HEK293T (cell line): Measurements from ENCODE around the gene HSPA1A.

Source experiments
- CTCF ChIA-PET: fragments of 350-600 bp; formaldehyde crosslinking; extraction: SDS; loops from one replicate; lab custom pipeline; 2021; ENCODE audit warnings: antibody characterized with exemption, inconsistent platforms; lab: Yijun Ruan, JAX
- POLR2A ChIA-PET: fragments of 350-600 bp; formaldehyde crosslinking; extraction: SDS; loops from one replicate; lab custom pipeline; 2020; ENCODE audit warnings: antibody characterized with exemption, inconsistent platforms; lab: Yijun Ruan, JAX
- DNase-seq: peaks from one replicate; pipeline ENCODE4 v3.0.0; 2012; ENCODE audit warnings: mixed read lengths; ENCODE audit errors: extremely low spot score
- ARNT ChIP-seq: fragments of 450-650 bp; IDR thresholded peaks from 2 replicates; pipeline ENCODE4 v1.6.1; 2017; ENCODE audit warnings: mild to moderate bottlenecking
- BHLHE40 ChIP-seq: fragments of 450-650 bp; IDR thresholded peaks from 2 replicates; pipeline ENCODE4 v1.6.1; 2016; ENCODE audit warnings: mild to moderate bottlenecking, moderate library complexity, borderline replicate concordance
- CTBP1 ChIP-seq: fragments of 450-650 bp; IDR thresholded peaks from 2 replicates; pipeline ENCODE4 v1.6.1; 2016; ENCODE audit warnings: borderline replicate concordance
- ELF4 ChIP-seq: fragments of 450-650 bp; IDR thresholded peaks from 2 replicates; pipeline ENCODE4 v1.6.1; 2017; ENCODE audit warnings: antibody characterized with exemption
- FOXA1 ChIP-seq: fragments of 450-650 bp; IDR thresholded peaks from 2 replicates; pipeline ENCODE4 v1.6.1; 2016; ENCODE audit warnings: mild to moderate bottlenecking
- FOXK2 ChIP-seq: fragments of 450-650 bp; IDR thresholded peaks from 2 replicates; pipeline ENCODE4 v1.6.1; 2016; ENCODE audit warnings: mild to moderate bottlenecking
- FOXM1 ChIP-seq: fragments of 450-650 bp; IDR thresholded peaks from 2 replicates; pipeline ENCODE4 v1.6.1; 2017; ENCODE audit warnings: mild to moderate bottlenecking, borderline replicate concordance
- HDGF ChIP-seq: fragments of 450-650 bp; IDR thresholded peaks from 2 replicates; pipeline ENCODE4 v1.6.1; 2017; ENCODE audit warnings: antibody characterized with exemption, borderline replicate concordance
- L3MBTL2 ChIP-seq: fragments of 450-650 bp; conservative IDR thresholded peaks from 2 replicates; pipeline ENCODE4 v1.6.1; 2016; ENCODE audit warnings: mild to moderate bottlenecking
- LEF1 ChIP-seq: fragments of 450-650 bp; IDR thresholded peaks from 2 replicates; pipeline ENCODE4 v1.6.1; 2017; ENCODE audit warnings: mild to moderate bottlenecking, borderline replicate concordance
- NFRKB ChIP-seq: fragments of 450-650 bp; IDR thresholded peaks from 2 replicates; pipeline ENCODE4 v1.6.1; 2016; ENCODE audit warnings: mild to moderate bottlenecking, moderate library complexity
- SP1 ChIP-seq: fragments of 450-650 bp; IDR thresholded peaks from 2 replicates; pipeline ENCODE4 v1.6.1; 2017
- SUZ12 ChIP-seq: fragments of 450-650 bp; IDR thresholded peaks from 2 replicates; pipeline ENCODE4 v1.6.1; 2016; ENCODE audit warnings: mild to moderate bottlenecking
- TARDBP ChIP-seq: fragments of 450-650 bp; IDR thresholded peaks from 2 replicates; pipeline ENCODE4 v1.6.1; 2016
- ZNF384 ChIP-seq: fragments of 450-650 bp; IDR thresholded peaks from 2 replicates; pipeline ENCODE4 v1.6.1; 2016
- TF ChIP-seq, protein P1 (sequence below): fragments of 450-650 bp; IDR thresholded peaks from 2 replicates; pipeline ENCODE4 v1.6.1; 2016

The HSPA1A gene

DNA sequence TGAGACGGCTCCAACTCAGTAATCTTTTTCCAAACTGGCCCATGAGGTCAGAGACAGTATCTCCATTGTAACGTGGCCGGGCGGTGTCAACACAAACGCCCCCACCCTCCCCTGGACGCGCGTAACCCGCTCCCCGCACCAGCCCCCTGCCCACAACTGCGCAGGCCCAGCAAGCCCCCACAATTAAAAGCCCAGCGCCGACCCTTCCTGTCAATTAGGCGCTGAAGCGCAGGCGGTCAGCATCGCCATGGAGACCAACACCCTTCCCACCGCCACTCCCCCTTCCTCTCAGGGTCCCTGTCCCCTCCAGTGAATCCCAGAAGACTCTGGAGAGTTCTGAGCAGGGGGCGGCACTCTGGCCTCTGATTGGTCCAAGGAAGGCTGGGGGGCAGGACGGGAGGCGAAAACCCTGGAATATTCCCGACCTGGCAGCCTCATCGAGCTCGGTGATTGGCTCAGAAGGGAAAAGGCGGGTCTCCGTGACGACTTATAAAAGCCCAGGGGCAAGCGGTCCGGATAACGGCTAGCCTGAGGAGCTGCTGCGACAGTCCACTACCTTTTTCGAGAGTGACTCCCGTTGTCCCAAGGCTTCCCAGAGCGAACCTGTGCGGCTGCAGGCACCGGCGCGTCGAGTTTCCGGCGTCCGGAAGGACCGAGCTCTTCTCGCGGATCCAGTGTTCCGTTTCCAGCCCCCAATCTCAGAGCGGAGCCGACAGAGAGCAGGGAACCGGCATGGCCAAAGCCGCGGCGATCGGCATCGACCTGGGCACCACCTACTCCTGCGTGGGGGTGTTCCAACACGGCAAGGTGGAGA is at the start of gene HSPA1A, which contains the start of gene HSPA1L:
TSS of gene HSPA1A (plus strand) at position 519 of the 814 bp plus-strand sequence. CDS start at position 733, 214 bp downstream.
TSS of gene HSPA1L (minus strand) at position 259 of the 814 bp plus-strand sequence. CDS start 3,311 bp downstream, outside the sequence.
- ChIA-PET POLR2A (interaction anchor here (0.6 to 4.4 kb wide), 33 partner anchors 9 to 1157 kb away, joined by 3 to 104 read pairs (median 5); partner anchors contain the start of genes C6orf47, CLIC1, DDX39B and EHMT2), CTCF (interaction anchor here (1.9 kb wide), 1 partner anchor 24 kb away, joined by 5 read pairs; no protein-coding TSS in a partner anchor)
- TF ChIP-seq ELF4: no peak
- TF ChIP-seq SP1: no peak
- no peak for TF ChIP-seq SUZ12
- no peak for TF ChIP-seq NFRKB
- TF ChIP-seq BHLHE40: no peak
- TF ChIP-seq TARDBP: no peak
- TF ChIP-seq ARNT: no peak
- TF ChIP-seq FOXM1: no peak
- no peak for TF ChIP-seq LEF1
- DNase-seq: no peak

DNA sequence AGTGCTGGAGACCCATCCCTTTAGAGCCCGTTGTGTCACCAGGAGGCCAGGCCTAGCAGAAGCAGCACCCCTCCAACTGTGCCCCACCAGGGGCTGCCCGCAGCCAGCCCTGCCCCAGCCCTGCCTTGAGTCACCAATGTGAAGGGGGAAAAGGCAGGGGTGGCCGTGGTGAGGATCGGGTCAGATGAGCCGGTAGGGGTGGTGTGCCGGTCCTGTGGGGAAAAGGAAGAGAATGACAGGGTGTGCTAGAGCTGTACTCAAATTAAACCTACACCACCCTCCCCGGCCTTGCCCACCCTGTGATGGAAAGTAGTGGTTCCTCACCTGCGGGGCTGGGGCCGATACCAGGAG is 49.8 kb upstream of the HSPA1A start:
- no peak for DNase-seq
- ChIA-PET CTCF (no interaction called here), POLR2A (interaction anchor here (1.1 to 1.7 kb wide), 2 partner anchors 13 to 62 kb away, joined by 5 read pairs; partner anchors contain the start of gene HSPA1B)
- TF ChIP-seq SP1: no peak
- TF ChIP-seq SUZ12: no peak
- TF ChIP-seq ARNT: no peak
- TF ChIP-seq NFRKB: no peak
- TF ChIP-seq ZNF384: no peak
- TF ChIP-seq L3MBTL2: no peak
- no peak for TF ChIP-seq HDGF
- TF ChIP-seq LEF1: no peak
- TF ChIP-seq, protein P1, sequence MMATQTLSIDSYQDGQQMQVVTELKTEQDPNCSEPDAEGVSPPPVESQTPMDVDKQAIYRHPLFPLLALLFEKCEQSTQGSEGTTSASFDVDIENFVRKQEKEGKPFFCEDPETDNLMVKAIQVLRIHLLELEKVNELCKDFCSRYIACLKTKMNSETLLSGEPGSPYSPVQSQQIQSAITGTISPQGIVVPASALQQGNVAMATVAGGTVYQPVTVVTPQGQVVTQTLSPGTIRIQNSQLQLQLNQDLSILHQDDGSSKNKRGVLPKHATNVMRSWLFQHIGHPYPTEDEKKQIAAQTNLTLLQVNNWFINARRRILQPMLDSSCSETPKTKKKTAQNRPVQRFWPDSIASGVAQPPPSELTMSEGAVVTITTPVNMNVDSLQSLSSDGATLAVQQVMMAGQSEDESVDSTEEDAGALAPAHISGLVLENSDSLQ: no peak
- TF ChIP-seq CTBP1: no peak
- no peak for TF ChIP-seq BHLHE40
- no peak for TF ChIP-seq FOXK2
- TF ChIP-seq FOXA1: no peak
- no peak for TF ChIP-seq TARDBP
- no peak for TF ChIP-seq ELF4
- TF ChIP-seq FOXM1: no peak

DNA sequence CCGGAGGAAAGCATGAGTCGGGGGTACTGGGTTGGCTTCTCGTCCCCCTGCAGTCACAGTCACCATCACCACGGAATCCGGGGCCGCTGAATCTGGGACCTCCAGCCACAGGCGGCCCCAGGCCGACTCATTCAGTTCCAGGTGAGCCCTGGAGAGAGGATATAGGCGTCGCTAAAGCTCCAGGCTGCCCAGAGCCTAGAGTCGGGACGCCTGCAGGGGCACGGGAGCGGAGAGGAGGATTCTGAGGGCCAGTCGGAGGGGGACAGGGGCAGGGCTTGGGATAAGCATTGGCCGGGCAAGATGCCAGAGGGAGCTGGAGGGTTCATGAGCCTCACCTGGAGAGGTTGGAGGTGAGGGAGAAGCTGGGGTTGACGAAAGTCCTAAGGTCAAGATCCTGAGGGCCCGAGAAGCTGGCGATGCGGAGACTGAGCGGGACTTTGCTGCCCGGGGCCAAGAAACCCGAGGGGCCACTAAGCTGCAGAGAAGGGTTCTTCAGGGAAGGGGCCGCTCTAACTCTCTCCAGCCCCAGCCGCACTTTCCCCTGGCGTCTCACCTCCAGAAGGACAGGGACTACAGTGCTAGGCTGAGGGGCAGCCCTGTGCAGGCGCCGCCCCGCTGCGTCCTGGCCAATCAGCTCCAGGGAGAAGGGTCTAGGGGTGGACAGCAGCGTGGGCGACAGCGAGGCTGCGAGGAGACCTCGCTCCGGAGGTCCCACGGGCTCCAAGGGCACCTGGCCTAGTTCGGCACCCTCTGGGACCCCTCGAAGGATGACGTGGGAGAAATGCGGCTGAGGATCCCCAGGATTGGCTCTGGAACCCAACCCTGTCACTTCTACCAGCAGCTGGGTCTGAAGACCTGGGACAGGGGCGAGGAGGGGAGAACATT is 49.2 kb upstream of the HSPA1A start:
- TF ChIP-seq CTBP1: no peak
- CTCF ChIA-PET: no interaction called here
- POLR2A ChIA-PET: interaction anchor here (0.8 to 1.7 kb wide), 3 partner anchors 9 to 61 kb away, joined by 3 to 5 read pairs (median 5); partner anchors contain the start of gene HSPA1B
- DNase-seq: no peak

DNA sequence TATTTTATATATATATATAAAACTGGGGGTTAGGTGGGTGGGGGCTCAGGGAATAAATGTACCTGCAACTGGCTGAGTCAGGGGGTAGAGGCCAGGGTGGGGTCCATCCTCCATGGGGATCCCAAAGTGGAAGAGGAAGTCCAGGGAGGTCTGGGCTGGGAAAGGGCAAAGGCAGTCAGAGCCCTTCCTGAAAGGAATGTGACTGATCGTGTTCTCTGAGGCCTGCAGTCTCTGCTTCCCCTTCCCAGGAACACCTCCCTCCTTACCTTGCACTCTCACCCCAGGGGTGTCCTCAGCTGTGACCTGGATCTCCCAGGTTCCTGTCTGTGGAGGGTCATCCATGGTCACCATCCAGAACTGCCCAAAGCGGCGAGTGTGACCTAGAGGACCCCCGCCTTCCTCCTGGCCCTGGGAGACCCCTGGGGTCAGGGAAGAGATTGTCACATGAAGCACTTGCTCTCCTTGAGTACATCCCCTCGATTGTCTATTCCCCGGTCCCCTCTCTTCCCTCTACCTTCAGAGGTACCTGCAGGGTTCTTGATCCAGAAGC is 48.2 kb upstream of the HSPA1A start:
- POLR2A ChIA-PET: interaction anchor here (1.7 kb wide), 1 partner anchor 60 kb away, joined by 5 read pairs; the partner anchor contains the start of gene HSPA1B
- TF ChIP-seq FOXK2: no peak
- TF ChIP-seq FOXA1: no peak
- DNase-seq: no peak
- CTCF ChIA-PET: no interaction called here

DNA sequence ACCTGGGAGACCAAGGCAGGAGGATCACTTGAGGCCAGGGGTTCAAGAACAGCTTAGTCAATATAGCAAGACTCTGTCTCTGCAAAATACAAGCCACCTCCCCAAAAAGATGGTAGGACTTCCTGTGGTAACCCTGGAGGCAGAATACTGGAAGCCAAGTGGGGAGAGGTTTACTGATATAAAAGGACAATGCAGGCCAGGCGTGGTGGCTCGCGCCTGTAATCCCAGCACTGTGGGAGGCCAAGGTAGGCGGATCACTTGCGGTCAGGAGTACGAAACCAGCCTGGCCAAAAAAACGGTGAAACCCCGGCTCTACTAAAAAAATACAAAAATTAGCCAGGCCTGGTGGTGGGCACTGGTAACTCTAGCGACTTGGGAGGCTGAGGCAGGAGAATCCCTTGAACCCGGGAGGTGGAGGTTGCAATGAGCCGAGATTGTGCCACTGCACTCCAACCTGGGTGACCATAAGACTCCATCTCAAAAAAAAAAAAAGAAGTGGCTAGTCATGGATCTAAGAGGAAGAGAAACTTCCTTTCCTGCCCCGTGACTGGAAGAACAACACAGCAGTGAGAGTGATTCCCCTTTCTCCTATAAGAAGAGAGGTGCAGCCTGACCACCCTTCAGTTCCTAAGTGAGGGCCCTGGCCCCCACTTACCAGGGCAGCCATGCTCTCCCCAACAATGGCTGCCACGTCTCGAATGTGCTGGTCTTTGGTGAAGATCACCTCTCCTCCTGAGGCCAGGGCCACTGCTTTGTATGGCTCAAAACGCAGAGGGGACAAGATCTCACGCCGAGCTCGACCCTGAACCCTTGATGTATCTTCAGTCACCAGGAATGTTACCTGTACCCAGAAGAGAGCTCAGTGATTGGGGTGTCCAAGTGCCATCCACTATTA is 46.7 kb upstream of the HSPA1A start:
- ChIA-PET CTCF (interaction anchor here (0.6 to 3.1 kb wide), 9 partner anchors 16 to 88 kb away, joined by 3 to 19 read pairs (median 7); partner anchors contain the start of genes ABHD16A, DDAH2, LY6G5C and MSH5), POLR2A (interaction anchor here (1.4 kb wide), 1 partner anchor 59 kb away, joined by 7 read pairs; the partner anchor contains the start of gene HSPA1B)
- DNase-seq: no peak
- TF ChIP-seq HDGF (no peak), CTBP1 (no peak), ARNT (no peak), FOXM1 (no peak), ELF4 (no peak), NFRKB (no peak), ZNF384 (no peak), SUZ12 (no peak), TARDBP (no peak), FOXA1 (no peak), BHLHE40 (no peak)
- TF ChIP-seq, protein P1: no peak
